ENCODE data around the gene RCOR1.
"Not testable (repeated sequence)": the region's sequence is repeated elsewhere in the genome, so short reads cannot be mapped to it uniquely, and the experiment has no call there.

The RCOR1 gene

GRCh38 chr14:102591944-102592762, at the start of gene RCOR1:
TSS of gene RCOR1 (plus strand) at chr14:102592649. CDS start at chr14:102592887, 238 bp downstream.
- TF ChIP-seq CTCF (IDR thresholded peaks at IDR 0.05; ENCODE audit: insufficient read depth, missing control alignments), result no peak
- DNase-seq (ENCODE audit: insufficient read length, low spot score), result peak; percentile 84
- FAIRE-seq, result no peak

DNA sequence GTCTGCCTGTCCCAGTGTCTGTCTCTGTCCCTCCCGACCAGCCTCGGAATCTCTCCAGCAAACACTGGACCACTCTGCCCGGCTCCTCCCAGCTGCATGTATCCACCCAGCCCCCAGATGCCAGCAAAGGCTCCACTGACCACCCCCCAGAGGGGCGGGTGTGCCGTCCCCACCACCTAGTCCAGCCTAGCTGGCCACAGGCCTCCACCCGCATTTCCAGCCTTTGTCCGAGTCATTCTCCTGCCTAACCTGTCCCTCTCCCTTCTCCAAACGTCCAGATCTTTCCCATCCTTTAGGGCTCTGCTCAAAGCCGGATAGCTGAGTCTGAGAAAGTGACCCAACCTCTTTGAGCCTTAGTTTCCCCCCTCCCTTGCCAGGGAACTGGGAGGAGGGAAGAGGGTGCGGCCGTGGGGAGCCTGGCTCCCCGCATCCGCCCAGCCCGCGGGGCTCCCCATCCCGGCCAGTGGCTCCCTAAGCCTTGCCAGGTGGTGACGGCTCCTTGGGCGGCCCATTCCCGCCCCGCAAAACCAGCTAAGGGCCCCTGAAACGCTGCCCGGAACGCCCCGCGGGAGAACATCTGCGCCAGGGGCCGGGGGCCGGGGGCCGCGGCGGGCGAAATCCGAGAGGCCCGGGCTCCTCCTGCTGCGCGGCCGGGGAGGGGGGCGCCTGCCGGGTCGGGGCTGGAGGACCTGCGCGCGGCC, 48.3 kb upstream of the RCOR1 start:
- DNase-seq (ENCODE audit: insufficient read length, low spot score), result no peak
- FAIRE-seq, result no peak
- TF ChIP-seq CTCF (IDR thresholded peaks at IDR 0.05; ENCODE audit: insufficient read depth, missing control alignments), result no peak

DNA sequence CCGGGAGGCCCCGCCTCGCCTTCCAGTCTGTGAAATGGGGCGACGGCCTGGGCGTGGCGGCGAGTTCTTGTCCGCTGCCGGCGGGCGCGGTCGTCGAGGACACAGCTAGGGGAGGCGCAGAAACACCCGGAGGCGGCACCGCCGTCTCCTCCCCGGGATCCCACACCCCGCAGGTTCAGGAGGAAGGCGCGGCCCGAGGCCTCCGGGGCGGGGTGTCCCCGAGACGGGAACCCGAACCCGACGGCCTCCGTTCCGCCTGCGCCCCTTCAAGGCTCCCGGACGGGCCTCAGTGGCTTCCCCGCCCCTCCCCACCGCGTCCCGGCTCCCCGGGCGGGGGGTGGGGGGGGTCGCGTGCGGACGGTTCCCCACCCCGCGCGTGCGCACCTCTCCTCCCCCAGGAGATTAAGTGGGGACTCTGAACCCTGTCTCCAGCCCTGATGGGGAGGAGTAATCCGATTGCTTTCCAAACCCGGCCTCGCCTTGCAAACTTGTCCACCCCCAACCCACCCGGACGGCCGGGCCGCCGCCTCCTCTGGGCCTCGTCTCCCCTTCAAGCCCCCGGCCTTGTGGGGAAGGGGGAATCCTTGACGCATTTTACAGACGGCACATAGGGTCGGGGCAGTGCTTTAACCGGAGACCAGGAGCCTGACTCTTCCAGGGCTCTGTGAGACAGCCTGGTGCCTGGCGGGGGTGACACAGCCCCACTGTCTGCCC, 47.5 kb upstream of the RCOR1 start:
- FAIRE-seq, result no peak
- DNase-seq (ENCODE audit: insufficient read length, low spot score), result peak; percentile 87
- no peak for TF ChIP-seq CTCF (IDR thresholded peaks at IDR 0.05; ENCODE audit: insufficient read depth, missing control alignments)

- DNase-seq (ENCODE audit: insufficient read length, low spot score) (no peak), FAIRE-seq (no peak)
- TF ChIP-seq CTCF (IDR thresholded peaks at IDR 0.05; ENCODE audit: insufficient read depth, missing control alignments), result no peak
Measured at GRCh38 chr14:102545461-102546265, 46.8 kb upstream of the RCOR1 start.

GRCh38 chr14:102548616-102549240, 43.7 kb upstream of the RCOR1 start:
- no peak for FAIRE-seq
- no peak for TF ChIP-seq CTCF (IDR thresholded peaks at IDR 0.05; ENCODE audit: insufficient read depth, missing control alignments)
- DNase-seq (ENCODE audit: insufficient read length, low spot score), result no peak

GRCh38 chr14:102550927-102551401, 41.5 kb upstream of the RCOR1 start:
- DNase-seq (ENCODE audit: insufficient read length, low spot score); FAIRE-seq: not testable (repeated sequence)
